GM12878 (cell line): ENCODE measurements around the gene PAK5. TPM values are rescaled to one million over a fixed set of nuclear protein-coding genes. Genes with fewer than 3 reads are reported as not detected.

ENCODE experiments used
- ATAC-seq: fragments of 200-7000 bp; cut with Tn5 transposase; 3 replicates; pipeline ENCODE4 v1.9.1; 2020; ENCODE audit warnings: mild to moderate bottlenecking, moderate library complexity
- BruUV-seq: library from RNA; stranded (reverse); fragments of 400-500 nt; replicated peaks from 2 replicates; lab custom pipeline; 2021; lab: Mats Ljungman, UMichigan
- CTCF ChIA-PET: fragments of 300-600 bp; sonication (Branson Sonifier 250); formaldehyde crosslinking; extraction: SDS; loops from one replicate; lab custom pipeline; 2021; ENCODE audit warnings: inconsistent platforms; lab: Yijun Ruan, JAX
- POLR2A ChIA-PET: fragments of 350-600 bp; formaldehyde crosslinking; extraction: SDS; loops from one replicate; lab custom pipeline; 2021; ENCODE audit warnings: inconsistent platforms; lab: Charles Lee
- RAD21 ChIA-PET: fragments of 300-600 bp; sonication (Branson Sonifier 250); formaldehyde crosslinking; loops from one replicate; lab custom pipeline; 2023; ENCODE audit warnings: antibody characterized with exemption; ENCODE audit not compliant: unreplicated experiment; lab: Charles Lee
- SMC1A ChIA-PET: fragments of 300-600 bp; sonication (Branson Sonifier 250); formaldehyde crosslinking; loops from one replicate; lab custom pipeline; 2023; ENCODE audit not compliant: unreplicated experiment, uncharacterized antibody; lab: Charles Lee
- DNase-seq: peaks from one replicate; pipeline ENCODE4 v3.0.0-alpha.2; 2011; ENCODE audit warnings: low read depth, low spot score
- FAIRE-seq: peaks from 3 replicates; lab custom pipeline; 2011; peaks lifted over from hg19 to GRCh38; lab: Jason Lieb, UNC
- H2AFZ ChIP-seq: 2 replicates; pipeline ENCODE4 v1.6.0; 2011; ENCODE audit warnings: low read depth, low read length, control low read depth; ENCODE audit not compliant: control insufficient read depth
- H3K27ac ChIP-seq: 2 replicates; pipeline ENCODE4 v1.5.1; 2011; ENCODE audit warnings: control low read depth; ENCODE audit not compliant: control insufficient read depth, insufficient read depth
- H3K27me3 ChIP-seq, 2 experiments: replicated peaks in 1 of 2; 2 replicates each; pipeline versions ENCODE4 v1.6.0 to v1.6.1; 2011; ENCODE audit warnings: low read length in 1 of 2; ENCODE audit not compliant: control insufficient read depth in 2 of 2, insufficient read depth in 2 of 2
- H3K36me3 ChIP-seq, 2 experiments: 2 replicates each; pipeline ENCODE4 v1.5.1; 2011; ENCODE audit warnings: low read length in 1 of 2; ENCODE audit not compliant: control insufficient read depth in 2 of 2, insufficient read depth in 2 of 2
- H3K4me1 ChIP-seq: 2 replicates; pipeline ENCODE4 v1.6.1; 2011; ENCODE audit warnings: mild to moderate bottlenecking, low read length, moderate library complexity, mixed read lengths; ENCODE audit not compliant: control insufficient read depth, insufficient read depth
- H3K4me2 ChIP-seq: 2 replicates; pipeline ENCODE4 v1.6.0; 2011; ENCODE audit warnings: control low read depth; ENCODE audit not compliant: control insufficient read depth, insufficient read depth
- H3K4me3 ChIP-seq: fragments of 200-600 bp; sonication (generic); 2 replicates; pipeline ENCODE4 v1.5.1; 2016
- H3K79me2 ChIP-seq: 2 replicates; pipeline ENCODE4 v1.6.0; 2011; ENCODE audit warnings: low read length; ENCODE audit not compliant: control insufficient read depth, insufficient read depth
- H3K9ac ChIP-seq: 2 replicates; pipeline ENCODE4 v1.8.0; 2011; ENCODE audit warnings: low read length, control low read depth, mixed read lengths; ENCODE audit not compliant: control insufficient read depth, insufficient read depth
- H3K9me3 ChIP-seq: replicated peaks from 3 replicates; pipeline ENCODE4 v1.5.1; 2011; ENCODE audit warnings: mild to moderate bottlenecking, low read length; ENCODE audit not compliant: control insufficient read depth, insufficient read depth
- H4K20me1 ChIP-seq: 2 replicates; pipeline ENCODE4 v1.6.0; 2011; ENCODE audit not compliant: control insufficient read depth, insufficient read depth
- ATF2 ChIP-seq: IDR thresholded peaks from 2 replicates; pipeline ENCODE4 v1.6.1; 2012; ENCODE audit warnings: low read length, inconsistent platforms
- DPF2 ChIP-seq: fragments of 450-650 bp; IDR thresholded peaks from 2 replicates; pipeline ENCODE4 v1.6.1; 2017; ENCODE audit warnings: mild to moderate bottlenecking
- FOXM1 ChIP-seq: IDR thresholded peaks from 2 replicates; pipeline ENCODE4 v1.6.1; 2012; ENCODE audit warnings: low read depth, mild to moderate bottlenecking, inconsistent platforms, low read length, moderate library complexity
- NBN ChIP-seq: fragments of 450-650 bp; IDR thresholded peaks from 2 replicates; pipeline ENCODE4 v1.6.1; 2016
- POLR2A ChIP-seq: IDR thresholded peaks from 2 replicates; pipeline ENCODE4 v1.6.1; 2011; ENCODE audit warnings: low read depth, mild to moderate bottlenecking, low read length
- RAD21 ChIP-seq: IDR thresholded peaks from 2 replicates; pipeline ENCODE4 v1.6.1; 2011; ENCODE audit warnings: mild to moderate bottlenecking, low read depth, low read length, moderate library complexity; ENCODE audit not compliant: insufficient read depth
- RB1 ChIP-seq: fragments of 450-650 bp; formaldehyde crosslinking; IDR thresholded peaks from 2 replicates; pipeline ENCODE4 v1.6.1; 2017; ENCODE audit warnings: mild to moderate bottlenecking, borderline replicate concordance
- SIN3A ChIP-seq: IDR thresholded peaks from 2 replicates; pipeline ENCODE4 v1.6.1; 2012; ENCODE audit warnings: low read depth, low read length, improper control_type of control experiment
- SMAD5 ChIP-seq: IDR thresholded peaks from 2 replicates; pipeline ENCODE4 v1.6.1; 2016; ENCODE audit warnings: antibody characterized with exemption, low read depth
- SREBF2 ChIP-seq: IDR thresholded peaks from 2 replicates; pipeline ENCODE4 v1.6.1; 2012; ENCODE audit warnings: mild to moderate bottlenecking, low read length
- in situ Hi-C: fragments of 300-500 bp; cut with MboI; formaldehyde crosslinking; loops from 9 replicates; pipeline ENCODE4 v1.14.3; 2018; ENCODE audit warnings: mixed read lengths
- intact Hi-C: fragments of 100-400 bp; cut with micrococcal nuclease; formaldehyde crosslinking; loops from one replicate; pipeline ENCODE4 v1.14.2; 2022; ENCODE audit not compliant: unreplicated experiment
- polyA plus RNA-seq, 11 experiments: library from polyadenylated mRNA; depleted of rRNA in 4 of 11; unstranded in 6 of 11; stranded (reverse) in 5 of 11; fragments of >200 nt; fragmentation: Nextera tagmentation in 4 of 11; fragmentation: Illumina TruSeq in 1 of 11; extraction: Ambion mirVana in 4 of 11; extraction: Trizol in 1 of 11; gene quantifications; 1 replicate in 1 of 11; 2 replicates in 10 of 11; pipeline versions ENCODE4 v1.2.1 to v1.2.3, GENCODE V29; 2011 to 2016; ENCODE audit warnings: inconsistent platforms in 2 of 11, missing spikeins in 2 of 11, low read depth in 1 of 11
- total RNA-seq, 4 experiments: library from RNA; depleted of rRNA in 3 of 4; stranded (reverse); fragments of >200 nt in 3 of 4; fragmentation: Illumina TruSeq in 1 of 4; extraction: Trizol in 1 of 4; gene quantifications; 2 replicates each; pipeline versions ENCODE4 v1.2.1 to v1.2.3, GENCODE V29; 2013 to 2021
- TF ChIP-seq, protein P1 (sequence below): fragments of 450-650 bp; IDR thresholded peaks from 2 replicates; pipeline ENCODE4 v1.6.1; 2018; ENCODE audit warnings: borderline replicate concordance, mild to moderate bottlenecking; ENCODE audit not compliant: partially characterized antibody
- TF ChIP-seq, protein P2 (sequence below): fragments of 450-650 bp; formaldehyde crosslinking; IDR thresholded peaks from 2 replicates; pipeline ENCODE4 v1.4.0; 2020; ENCODE audit warnings: mild to moderate bottlenecking, moderate library complexity
- TF ChIP-seq, protein P3 (sequence below): fragments of 450-650 bp; IDR thresholded peaks from 2 replicates; pipeline ENCODE4 v1.6.1; 2016; ENCODE audit warnings: mild to moderate bottlenecking, moderate library complexity, borderline replicate concordance

Gene PAK5
- total and polyA plus RNA-seq, 10 of the 15 experiments (the other 5 are each of a cell fraction or from before 2014, with no cell fraction given), result not detected

DNA sequence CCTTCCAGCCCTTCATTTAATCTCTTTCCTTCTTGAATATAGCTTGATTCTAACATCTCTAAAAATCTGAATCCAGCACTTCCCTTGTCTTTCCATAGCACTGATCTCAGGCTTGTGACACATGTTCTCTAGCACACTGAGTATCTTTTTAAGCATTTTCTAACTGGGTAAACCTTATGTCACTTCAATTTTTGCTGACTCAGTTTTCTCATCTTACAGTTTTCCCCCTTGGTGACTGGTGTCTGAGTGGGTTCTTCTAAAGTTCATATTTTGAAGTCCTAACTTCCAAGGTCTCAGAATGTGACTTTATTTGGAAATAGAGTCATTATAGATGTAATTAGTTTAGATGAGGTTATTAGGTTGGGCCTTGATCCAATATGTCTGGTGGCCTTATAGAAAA is 153.9 kb downstream of the PAK5 start:
- ATAC-seq (no peak), DNase-seq (no peak), FAIRE-seq (no peak)
- no peaks in the 10 kb centered on the region for H3K9me3 ChIP-seq
- H3K4me3 ChIP-seq, result no peak overlapping the region
- H3K36me3 ChIP-seq, result no peaks in the 10 kb centered on the region
- no peaks in the 10 kb centered on the region for H3K27me3 ChIP-seq
- in situ Hi-C loops, result no loop called here
- ChIA-PET RAD21 (no interaction called here), POLR2A (no interaction called here), CTCF (interaction anchor here (0.6 kb wide), 1 partner anchor 1583 kb away, joined by 3 read pairs; no protein-coding TSS in a partner anchor), SMC1A (interaction anchor here (1.4 kb wide), 1 partner anchor 13 kb away, joined by 3 read pairs; no protein-coding TSS in a partner anchor)
- H3K27ac ChIP-seq, result no peak overlapping the region
- H3K9ac ChIP-seq, result no peak overlapping the region
- intact Hi-C loops, result no loop called here
- H4K20me1 ChIP-seq, result no peaks in the 10 kb centered on the region
- no peak overlapping the region for H2AFZ ChIP-seq
- H3K4me2 ChIP-seq, result no peak overlapping the region
- no peaks in the 10 kb centered on the region for H3K79me2 ChIP-seq
- no peaks in the 10 kb centered on the region for H3K4me1 ChIP-seq
- BruUV-seq, result no TSS peak
- TF ChIP-seq RAD21 (no peak), NBN (no peak), SMAD5 (no peak), FOXM1 (no peak), POLR2A (no peak), DPF2 (no peak), RB1 (no peak), SIN3A (no peak), SREBF2 (no peak), ATF2 (no peak)
- TF ChIP-seq, protein P1, sequence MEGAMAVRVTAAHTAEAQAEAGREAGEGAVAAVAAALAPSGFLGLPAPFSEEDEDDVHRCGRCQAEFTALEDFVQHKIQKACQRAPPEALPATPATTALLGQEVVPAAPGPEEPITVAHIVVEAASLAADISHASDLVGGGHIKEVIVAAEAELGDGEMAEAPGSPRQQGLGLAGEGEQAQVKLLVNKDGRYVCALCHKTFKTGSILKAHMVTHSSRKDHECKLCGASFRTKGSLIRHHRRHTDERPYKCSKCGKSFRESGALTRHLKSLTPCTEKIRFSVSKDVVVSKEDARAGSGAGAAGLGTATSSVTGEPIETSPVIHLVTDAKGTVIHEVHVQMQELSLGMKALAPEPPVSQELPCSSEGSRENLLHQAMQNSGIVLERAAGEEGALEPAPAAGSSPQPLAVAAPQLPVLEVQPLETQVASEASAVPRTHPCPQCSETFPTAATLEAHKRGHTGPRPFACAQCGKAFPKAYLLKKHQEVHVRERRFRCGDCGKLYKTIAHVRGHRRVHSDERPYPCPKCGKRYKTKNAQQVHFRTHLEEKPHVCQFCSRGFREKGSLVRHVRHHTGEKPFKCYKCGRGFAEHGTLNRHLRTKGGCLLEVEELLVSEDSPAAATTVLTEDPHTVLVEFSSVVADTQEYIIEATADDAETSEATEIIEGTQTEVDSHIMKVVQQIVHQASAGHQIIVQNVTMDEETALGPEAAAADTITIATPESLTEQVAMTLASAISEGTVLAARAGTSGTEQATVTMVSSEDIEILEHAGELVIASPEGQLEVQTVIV, result no peak
- TF ChIP-seq, protein P2, sequence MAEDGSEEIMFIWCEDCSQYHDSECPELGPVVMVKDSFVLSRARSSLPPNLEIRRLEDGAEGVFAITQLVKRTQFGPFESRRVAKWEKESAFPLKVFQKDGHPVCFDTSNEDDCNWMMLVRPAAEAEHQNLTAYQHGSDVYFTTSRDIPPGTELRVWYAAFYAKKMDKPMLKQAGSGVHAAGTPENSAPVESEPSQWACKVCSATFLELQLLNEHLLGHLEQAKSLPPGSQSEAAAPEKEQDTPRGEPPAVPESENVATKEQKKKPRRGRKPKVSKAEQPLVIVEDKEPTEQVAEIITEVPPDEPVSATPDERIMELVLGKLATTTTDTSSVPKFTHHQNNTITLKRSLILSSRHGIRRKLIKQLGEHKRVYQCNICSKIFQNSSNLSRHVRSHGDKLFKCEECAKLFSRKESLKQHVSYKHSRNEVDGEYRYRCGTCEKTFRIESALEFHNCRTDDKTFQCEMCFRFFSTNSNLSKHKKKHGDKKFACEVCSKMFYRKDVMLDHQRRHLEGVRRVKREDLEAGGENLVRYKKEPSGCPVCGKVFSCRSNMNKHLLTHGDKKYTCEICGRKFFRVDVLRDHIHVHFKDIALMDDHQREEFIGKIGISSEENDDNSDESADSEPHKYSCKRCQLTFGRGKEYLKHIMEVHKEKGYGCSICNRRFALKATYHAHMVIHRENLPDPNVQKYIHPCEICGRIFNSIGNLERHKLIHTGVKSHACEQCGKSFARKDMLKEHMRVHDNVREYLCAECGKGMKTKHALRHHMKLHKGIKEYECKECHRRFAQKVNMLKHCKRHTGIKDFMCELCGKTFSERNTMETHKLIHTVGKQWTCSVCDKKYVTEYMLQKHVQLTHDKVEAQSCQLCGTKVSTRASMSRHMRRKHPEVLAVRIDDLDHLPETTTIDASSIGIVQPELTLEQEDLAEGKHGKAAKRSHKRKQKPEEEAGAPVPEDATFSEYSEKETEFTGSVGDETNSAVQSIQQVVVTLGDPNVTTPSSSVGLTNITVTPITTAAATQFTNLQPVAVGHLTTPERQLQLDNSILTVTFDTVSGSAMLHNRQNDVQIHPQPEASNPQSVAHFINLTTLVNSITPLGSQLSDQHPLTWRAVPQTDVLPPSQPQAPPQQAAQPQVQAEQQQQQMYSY (CRISPR knock-in tag), result no peak
- TF ChIP-seq, protein P3, sequence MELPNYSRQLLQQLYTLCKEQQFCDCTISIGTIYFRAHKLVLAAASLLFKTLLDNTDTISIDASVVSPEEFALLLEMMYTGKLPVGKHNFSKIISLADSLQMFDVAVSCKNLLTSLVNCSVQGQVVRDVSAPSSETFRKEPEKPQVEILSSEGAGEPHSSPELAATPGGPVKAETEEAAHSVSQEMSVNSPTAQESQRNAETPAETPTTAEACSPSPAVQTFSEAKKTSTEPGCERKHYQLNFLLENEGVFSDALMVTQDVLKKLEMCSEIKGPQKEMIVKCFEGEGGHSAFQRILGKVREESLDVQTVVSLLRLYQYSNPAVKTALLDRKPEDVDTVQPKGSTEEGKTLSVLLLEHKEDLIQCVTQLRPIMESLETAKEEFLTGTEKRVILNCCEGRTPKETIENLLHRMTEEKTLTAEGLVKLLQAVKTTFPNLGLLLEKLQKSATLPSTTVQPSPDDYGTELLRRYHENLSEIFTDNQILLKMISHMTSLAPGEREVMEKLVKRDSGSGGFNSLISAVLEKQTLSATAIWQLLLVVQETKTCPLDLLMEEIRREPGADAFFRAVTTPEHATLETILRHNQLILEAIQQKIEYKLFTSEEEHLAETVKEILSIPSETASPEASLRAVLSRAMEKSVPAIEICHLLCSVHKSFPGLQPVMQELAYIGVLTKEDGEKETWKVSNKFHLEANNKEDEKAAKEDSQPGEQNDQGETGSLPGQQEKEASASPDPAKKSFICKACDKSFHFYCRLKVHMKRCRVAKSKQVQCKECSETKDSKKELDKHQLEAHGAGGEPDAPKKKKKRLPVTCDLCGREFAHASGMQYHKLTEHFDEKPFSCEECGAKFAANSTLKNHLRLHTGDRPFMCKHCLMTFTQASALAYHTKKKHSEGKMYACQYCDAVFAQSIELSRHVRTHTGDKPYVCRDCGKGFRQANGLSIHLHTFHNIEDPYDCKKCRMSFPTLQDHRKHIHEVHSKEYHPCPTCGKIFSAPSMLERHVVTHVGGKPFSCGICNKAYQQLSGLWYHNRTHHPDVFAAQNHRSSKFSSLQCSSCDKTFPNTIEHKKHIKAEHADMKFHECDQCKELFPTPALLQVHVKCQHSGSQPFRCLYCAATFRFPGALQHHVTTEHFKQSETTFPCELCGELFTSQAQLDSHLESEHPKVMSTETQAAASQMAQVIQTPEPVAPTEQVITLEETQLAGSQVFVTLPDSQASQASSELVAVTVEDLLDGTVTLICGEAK, result no peak
